WERI-Rb-1 (cell line): Measurements from ENCODE around the gene GHRL.
A peak's percentile ranks its signal among the peaks of the same experiment; 100 is the strongest.

ENCODE experiments used
- DNase-seq: peaks from one replicate; pipeline ENCODE4 v3.0.0-alpha.2; 2020
- H3K27ac ChIP-seq: fragments of 250-450 bp; sonication (Bioruptor Pico); 2 replicates; pipeline ENCODE4 v1.5.1; 2020; ENCODE audit warnings: mild to moderate bottlenecking, moderate library complexity
- H3K27me3 ChIP-seq: fragments of 250-450 bp; sonication (Bioruptor Pico); 2 replicates; pipeline ENCODE4 v1.5.1; 2021; ENCODE audit warnings: mild to moderate bottlenecking, low read depth, moderate library complexity; ENCODE audit not compliant: insufficient read depth, severe bottlenecking
- H3K36me3 ChIP-seq: fragments of 250-450 bp; sonication (Bioruptor Pico); 2 replicates; pipeline ENCODE4 v1.5.1; 2020; ENCODE audit warnings: mild to moderate bottlenecking, moderate library complexity
- H3K4me3 ChIP-seq: 2 replicates; pipeline ENCODE4 v1.5.1; 2011; ENCODE audit warnings: low read depth, mild to moderate bottlenecking, control low read depth, low read length
- H3K9me3 ChIP-seq: fragments of 250-450 bp; sonication (Bioruptor Pico); 2 replicates; pipeline ENCODE4 v1.5.1; 2021; ENCODE audit warnings: mild to moderate bottlenecking, moderate library complexity; ENCODE audit not compliant: severe bottlenecking
- CTCF ChIP-seq: IDR thresholded peaks from 2 replicates; pipeline ENCODE4 v1.5.1; 2011; ENCODE audit warnings: low read depth, mild to moderate bottlenecking, control low read depth, inconsistent platforms, low read length

GHRL gene

GRCh38 chr3:10335190-10335738, 42.5 kb upstream of the GHRL start:
- Histone ChIP-seq H3K36me3 (no peaks in the 10 kb centered on the region), H3K27ac (no peak overlapping the region), H3K9me3 (no peaks in the 10 kb centered on the region), H3K27me3 (no peaks in the 10 kb centered on the region), H3K4me3 (no peak overlapping the region)
- no peak for TF ChIP-seq CTCF
- DNase-seq, result no peak

DNA sequence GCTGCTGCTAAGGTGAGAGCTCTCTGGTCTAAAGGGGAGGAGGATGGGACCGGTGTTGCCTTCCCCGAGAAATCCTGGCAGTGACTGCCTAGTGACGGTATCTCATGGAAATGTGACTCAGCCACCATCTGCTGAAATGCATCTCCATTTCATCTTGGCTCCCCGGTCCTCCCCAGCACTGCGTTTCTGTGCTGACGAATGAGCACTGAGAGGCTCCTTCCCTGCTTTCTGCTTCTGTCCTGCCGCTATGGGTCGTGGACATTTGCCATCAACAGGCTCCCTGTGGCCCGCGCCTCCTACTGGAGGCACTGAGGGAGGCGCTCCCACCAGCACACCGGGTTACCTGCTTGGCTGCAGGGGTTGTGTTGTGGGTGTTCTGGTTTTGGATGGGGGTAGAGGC, 41.7 kb upstream of the GHRL start:
- no peaks in the 10 kb centered on the region for H3K36me3 ChIP-seq
- no peaks in the 10 kb centered on the region for H3K27me3 ChIP-seq
- H3K27ac ChIP-seq, result no peak overlapping the region
- peak; percentile 47 for TF ChIP-seq CTCF
- H3K4me3 ChIP-seq, result no peak overlapping the region
- H3K9me3 ChIP-seq, result no peaks in the 10 kb centered on the region
- no peak for DNase-seq

DNA sequence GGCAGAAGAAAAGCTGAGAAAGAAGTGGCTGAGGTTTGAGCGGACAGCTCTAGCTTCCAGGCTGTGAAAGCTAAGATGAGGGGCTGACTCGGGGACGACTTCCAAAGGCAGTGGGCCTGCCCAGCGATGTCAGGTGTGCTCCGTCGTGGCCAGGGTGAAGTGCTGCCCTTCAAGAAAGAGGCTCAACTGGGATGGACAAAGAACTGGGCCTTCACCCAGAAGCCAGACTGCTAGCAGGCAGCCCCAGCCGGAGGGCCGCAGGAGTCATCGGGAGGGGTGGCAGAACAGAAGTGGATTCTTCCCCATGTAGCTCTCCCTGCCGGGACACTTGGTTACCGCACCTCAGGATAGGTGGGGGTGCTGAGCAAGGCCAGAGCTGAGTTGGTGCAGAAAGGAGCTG, 41.3 kb upstream of the GHRL start:
- TF ChIP-seq CTCF, result no peak

GRCh38 chr3:10333349-10333650, 40.6 kb upstream of the GHRL start:
- Histone ChIP-seq H3K27ac (no peak overlapping the region), H3K4me3 (no peak overlapping the region)
- TF ChIP-seq CTCF, result no peak

More for the DNA sequence above, 41.3 kb upstream of the GHRL start:
- H3K4me3 ChIP-seq, result no peak overlapping the region
- H3K9me3 ChIP-seq, result no peaks in the 10 kb centered on the region
- H3K27me3 ChIP-seq, result no peaks in the 10 kb centered on the region
- H3K36me3 ChIP-seq, result no peaks in the 10 kb centered on the region
- H3K27ac ChIP-seq, result no peak overlapping the region
- DNase-seq, result no peak

DNA sequence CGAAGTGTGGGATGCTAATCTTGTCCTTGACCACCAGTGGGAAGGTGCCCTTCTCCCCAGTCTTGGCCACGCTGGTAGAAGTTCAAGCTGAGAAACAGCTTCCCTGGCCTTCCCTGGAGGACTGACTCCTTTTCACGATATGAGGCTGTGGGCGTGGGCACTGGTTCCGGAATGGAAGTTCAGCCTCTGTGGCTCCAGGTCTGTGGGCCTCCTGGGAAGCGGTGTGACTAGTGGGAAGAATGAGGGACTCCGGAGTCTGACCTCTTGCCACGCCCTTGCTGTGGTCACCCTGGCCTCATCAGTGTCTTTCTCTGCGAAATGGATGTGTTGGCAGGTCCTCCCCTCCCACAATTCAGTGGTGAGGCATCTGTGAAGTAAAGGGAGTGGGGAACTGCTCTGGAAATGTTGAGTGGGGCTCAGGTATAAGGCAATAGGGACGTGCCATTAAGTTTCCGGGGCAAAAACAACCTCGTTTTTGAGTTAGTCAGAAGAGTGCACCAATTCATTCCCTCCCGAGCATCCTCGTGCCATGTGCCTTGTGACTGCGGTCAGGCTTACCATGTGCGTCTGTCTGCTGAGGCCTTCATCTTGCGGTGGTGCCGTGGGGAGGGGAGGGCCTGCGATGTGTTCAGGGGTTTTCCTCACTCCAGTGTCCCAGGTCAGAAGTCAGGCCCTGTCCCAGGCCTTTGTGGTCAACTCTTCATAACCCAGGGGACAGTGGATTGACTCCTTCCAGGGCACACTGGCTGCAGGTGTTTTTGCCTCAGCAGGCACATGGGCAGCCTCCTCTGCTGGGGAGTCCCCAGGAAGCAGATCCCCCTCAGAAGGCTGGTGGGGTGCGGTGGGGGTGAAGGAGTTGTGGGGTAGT, 40.0 kb upstream of the GHRL start:
- DNase-seq, result no peak
- no peak for TF ChIP-seq CTCF
- no peaks in the 10 kb centered on the region for H3K27me3 ChIP-seq
- H3K4me3 ChIP-seq, result no peak overlapping the region
- H3K27ac ChIP-seq, result no peak overlapping the region
- no peaks in the 10 kb centered on the region for H3K36me3 ChIP-seq
- H3K9me3 ChIP-seq, result no peaks in the 10 kb centered on the region

More at GRCh38 chr3:10333349-10333650, 40.6 kb upstream of the GHRL start:
- H3K9me3 ChIP-seq, result no peaks in the 10 kb centered on the region
- H3K36me3 ChIP-seq, result no peaks in the 10 kb centered on the region
- H3K27me3 ChIP-seq, result no peaks in the 10 kb centered on the region
- DNase-seq, result no peak
